ENCODE results near the gene CD44. TPM values are rescaled to one million over a fixed set of nuclear protein-coding genes. Genes with fewer than 3 reads are reported as not detected.
A peak's percentile ranks its signal among the peaks of the same experiment; 100 is the strongest.
"Not testable (repeated sequence)": the region's sequence is repeated elsewhere in the genome, so short reads cannot be mapped to it uniquely, and the experiment has no call there.

Gene CD44
- polyA plus RNA-seq, 1 donor, result 31.1 TPM

DNA sequence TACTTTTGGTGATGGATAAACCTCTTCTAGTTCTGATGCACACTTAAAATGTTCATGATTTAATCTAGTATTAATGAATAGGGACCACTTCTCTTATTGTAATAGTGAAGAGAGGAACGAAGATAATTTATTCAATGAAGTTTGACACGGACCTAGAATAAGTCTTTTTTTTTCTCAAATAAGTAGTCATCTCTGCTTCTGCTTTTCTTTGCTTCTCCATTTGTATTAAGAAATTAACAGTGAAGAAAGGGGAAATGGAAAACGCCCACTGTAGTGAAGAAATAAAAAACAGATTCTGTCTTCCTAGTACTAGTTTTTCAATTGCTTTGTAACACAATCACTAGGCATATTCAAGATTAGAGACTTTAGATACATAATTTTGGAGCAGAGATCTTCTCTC is 73.0 kb downstream of the CD44 start:
- no peak overlapping the region for H3K4me3 ChIP-seq (ENCODE audit: low read length)
- peaks cover 6% of the 10 kb centered on the region for H3K36me3 ChIP-seq (ENCODE audit: control insufficient read depth, insufficient read depth, low read length)
- WGBS (ENCODE audit: insufficient coverage, low lambda C conversion rate), result 88% methylated on average over 2 of the region's 3 CpGs
- no peak for DNase-seq
- H3K27me3 ChIP-seq (ENCODE audit: control insufficient read depth, insufficient read depth, low read length), result peaks cover 2% of the 10 kb centered on the region
- H3K9me3 ChIP-seq (ENCODE audit: control insufficient read depth, low read depth, low read length), result no peaks in the 10 kb centered on the region
- no peaks in the 10 kb centered on the region for H3K4me1 ChIP-seq (ENCODE audit: control insufficient read depth, insufficient read depth, low read length)
- H3K27ac ChIP-seq (ENCODE audit: low read length), result no peak overlapping the region

DNA sequence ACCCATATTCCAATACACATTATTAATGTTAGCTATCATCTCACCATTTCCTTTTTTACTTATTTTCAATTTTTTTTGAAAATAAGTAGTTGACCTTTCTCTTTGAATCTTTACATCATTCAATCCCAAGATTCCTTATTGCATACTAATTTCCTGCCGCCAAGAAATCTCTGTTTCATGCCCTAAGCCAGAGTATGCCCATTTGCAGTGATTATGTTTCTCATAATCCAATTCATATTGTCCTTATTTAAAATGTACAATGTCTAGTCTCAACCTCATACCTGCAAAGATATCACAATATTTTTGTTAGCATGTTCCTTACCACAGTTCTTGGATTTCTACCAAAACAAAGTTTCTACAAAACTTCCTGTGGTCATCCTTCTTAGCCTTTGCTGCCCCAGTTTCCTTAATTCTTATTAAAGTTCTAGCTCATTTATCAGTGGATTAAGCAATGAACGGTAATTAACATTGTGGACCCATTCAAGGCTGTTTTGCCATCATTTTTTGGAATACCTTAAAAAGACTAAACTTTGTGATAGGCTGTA is 75.3 kb downstream of the CD44 start:
- no peaks in the 10 kb centered on the region for H3K4me1 ChIP-seq (ENCODE audit: control insufficient read depth, insufficient read depth, low read length)
- H3K27ac ChIP-seq (ENCODE audit: low read length), result no peak overlapping the region
- DNase-seq, result no peak
- no CpG with 5 or more reads among the region's 2 CpGs for WGBS (ENCODE audit: insufficient coverage, low lambda C conversion rate)
- no peaks in the 10 kb centered on the region for H3K9me3 ChIP-seq (ENCODE audit: control insufficient read depth, low read depth, low read length)
- H3K4me3 ChIP-seq (ENCODE audit: low read length), result no peak overlapping the region
- peaks cover 6% of the 10 kb centered on the region for H3K36me3 ChIP-seq (ENCODE audit: control insufficient read depth, insufficient read depth, low read length)
- peaks cover 2% of the 10 kb centered on the region for H3K27me3 ChIP-seq (ENCODE audit: control insufficient read depth, insufficient read depth, low read length)

DNA sequence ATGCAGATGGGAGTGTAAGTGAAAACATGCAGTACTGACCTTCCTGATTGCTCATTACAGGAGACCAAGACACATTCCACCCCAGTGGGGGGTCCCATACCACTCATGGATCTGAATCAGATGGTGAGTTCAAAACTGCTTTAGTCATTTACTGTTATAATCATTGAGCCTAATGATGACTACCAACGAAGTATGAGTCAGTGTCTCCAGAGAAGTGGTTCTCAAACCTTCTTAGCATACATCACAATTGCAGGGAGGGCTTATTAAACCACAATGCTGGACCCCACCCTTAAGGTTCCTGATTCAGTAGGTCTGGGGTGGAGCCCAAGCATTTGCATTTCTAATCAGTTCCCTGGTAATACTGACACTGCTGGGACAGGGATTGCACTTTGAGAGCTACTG is 75.8 kb downstream of the CD44 start:
- no peak overlapping the region for H3K4me3 ChIP-seq (ENCODE audit: low read length)
- DNase-seq, result no peak
- peaks cover 2% of the 10 kb centered on the region for H3K27me3 ChIP-seq (ENCODE audit: control insufficient read depth, insufficient read depth, low read length)
- H3K36me3 ChIP-seq (ENCODE audit: control insufficient read depth, insufficient read depth, low read length), result peaks cover 6% of the 10 kb centered on the region
- H3K9me3 ChIP-seq (ENCODE audit: control insufficient read depth, low read depth, low read length), result no peaks in the 10 kb centered on the region
- no CpG with 5 or more reads among the region's 1 CpG for WGBS (ENCODE audit: insufficient coverage, low lambda C conversion rate)
- no peaks in the 10 kb centered on the region for H3K4me1 ChIP-seq (ENCODE audit: control insufficient read depth, insufficient read depth, low read length)
- no peak overlapping the region for H3K27ac ChIP-seq (ENCODE audit: low read length)

DNA sequence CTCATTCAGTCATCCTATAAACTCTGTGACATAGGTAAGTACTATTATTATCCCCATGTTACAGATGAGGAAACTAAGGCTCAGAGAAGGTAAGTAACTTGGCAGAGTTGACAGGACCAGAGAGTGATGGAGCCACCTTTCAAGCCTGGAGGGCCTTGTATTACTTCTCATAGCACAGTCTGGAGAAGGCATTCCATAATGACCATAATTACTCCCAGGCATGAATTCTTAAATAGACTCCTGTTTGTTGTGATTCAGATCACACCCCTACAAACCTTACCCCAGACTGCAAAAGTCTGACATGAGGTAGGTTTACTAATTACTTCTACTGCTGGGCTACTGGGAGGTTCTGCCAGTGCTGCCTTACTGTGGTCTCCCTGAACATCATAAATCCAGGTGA is 77.0 kb downstream of the CD44 start:
- H3K27me3 ChIP-seq (ENCODE audit: control insufficient read depth, insufficient read depth, low read length), result peaks cover 2% of the 10 kb centered on the region
- no peak overlapping the region for H3K4me3 ChIP-seq (ENCODE audit: low read length)
- no peak overlapping the region for H3K27ac ChIP-seq (ENCODE audit: low read length)
- no peaks in the 10 kb centered on the region for H3K9me3 ChIP-seq (ENCODE audit: control insufficient read depth, low read depth, low read length)
- peaks cover 8% of the 10 kb centered on the region for H3K36me3 ChIP-seq (ENCODE audit: control insufficient read depth, insufficient read depth, low read length)
- no peaks in the 10 kb centered on the region for H3K4me1 ChIP-seq (ENCODE audit: control insufficient read depth, insufficient read depth, low read length)
- DNase-seq, result no peak

DNA sequence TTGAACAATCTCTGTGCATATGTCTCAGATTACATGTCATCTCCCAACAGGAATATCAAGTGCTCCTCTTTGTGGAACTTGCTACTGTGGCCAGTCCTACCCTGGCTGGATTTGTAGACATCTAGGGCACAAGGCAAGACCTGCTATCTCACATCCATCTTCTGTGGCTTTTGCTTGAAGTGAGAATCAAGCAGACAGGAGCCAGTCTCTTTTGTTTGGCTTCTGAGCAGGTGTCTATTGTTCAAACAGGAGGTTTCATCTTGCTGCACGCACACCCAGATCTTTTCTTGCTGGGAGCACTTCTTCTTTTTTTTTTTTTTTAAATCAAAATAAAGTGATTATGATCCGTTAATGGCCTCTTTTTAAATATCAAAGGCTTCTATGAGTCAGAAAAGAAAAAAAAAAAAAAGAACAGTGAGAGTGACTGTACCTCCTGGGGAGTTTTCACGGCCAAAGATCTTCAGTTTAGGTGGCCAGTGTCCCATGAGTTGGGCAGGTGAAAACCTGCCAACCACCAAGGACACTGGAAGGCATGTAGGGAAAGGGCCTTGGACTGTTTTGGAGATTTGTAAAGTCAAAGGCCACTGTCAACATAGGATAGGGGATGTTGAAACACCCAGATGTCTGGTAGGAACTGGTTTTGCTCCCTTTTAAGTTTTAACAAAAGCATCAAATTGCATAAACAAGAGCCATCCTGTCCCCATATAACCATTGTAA is 78.1 kb downstream of the CD44 start:
- WGBS (ENCODE audit: insufficient coverage, low lambda C conversion rate), result no CpG with 5 or more reads among the region's 3 CpGs
- Histone ChIP-seq H3K27ac (ENCODE audit: low read length) (no peak overlapping the region), H3K4me1 (ENCODE audit: control insufficient read depth, insufficient read depth, low read length) (no peaks in the 10 kb centered on the region)

DNA sequence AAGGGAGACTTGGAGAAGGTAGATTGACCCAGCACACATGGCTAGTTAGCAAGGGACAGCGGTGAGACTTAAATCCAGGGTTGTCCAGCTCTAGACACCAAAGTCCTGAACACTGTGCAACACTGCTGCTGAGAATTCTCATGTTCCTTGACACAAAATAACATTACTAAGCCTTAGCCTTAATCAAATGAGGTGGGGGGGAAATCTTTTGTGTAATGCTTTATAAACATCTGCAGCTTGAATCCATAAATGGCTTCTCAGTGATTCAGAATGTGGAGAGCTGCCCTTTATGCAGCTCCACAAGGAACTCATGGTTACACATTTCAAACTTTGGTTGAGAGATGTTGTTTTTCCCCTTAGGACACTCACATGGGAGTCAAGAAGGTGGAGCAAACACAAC is 80.0 kb downstream of the CD44 start:
- no peaks in the 10 kb centered on the region for H3K4me1 ChIP-seq (ENCODE audit: control insufficient read depth, insufficient read depth, low read length)
- no peak for DNase-seq

More for the DNA sequence above, 78.1 kb downstream of the CD44 start:
- Histone ChIP-seq H3K4me3 (ENCODE audit: low read length) (no peak overlapping the region), H3K27me3 (ENCODE audit: control insufficient read depth, insufficient read depth, low read length) (no peaks in the 10 kb centered on the region), H3K36me3 (ENCODE audit: control insufficient read depth, insufficient read depth, low read length) (peaks cover 8% of the 10 kb centered on the region), H3K9me3 (ENCODE audit: control insufficient read depth, low read depth, low read length) (no peaks in the 10 kb centered on the region)
- no peak for DNase-seq

DNA sequence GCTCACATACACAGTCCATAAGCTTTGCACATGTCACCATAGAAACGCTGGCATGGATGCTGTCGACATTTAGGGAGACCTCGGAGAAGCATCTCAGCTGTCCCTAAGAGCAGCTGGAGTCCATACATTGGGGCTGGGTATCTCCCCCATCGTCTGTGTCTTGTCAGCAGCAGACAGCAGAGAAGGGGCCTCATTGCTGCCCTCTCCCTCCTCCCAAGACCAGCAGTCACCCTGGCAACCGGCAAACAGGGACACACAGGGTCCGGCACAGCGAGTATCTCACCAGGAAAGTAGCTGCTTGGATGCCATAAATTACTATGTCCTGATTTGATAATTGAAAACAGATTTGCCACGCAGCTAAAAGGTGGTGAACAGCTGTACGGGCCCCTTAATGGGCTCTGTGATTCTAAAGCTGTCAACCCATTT is 84.4 kb downstream of the CD44 start:
- no peaks in the 10 kb centered on the region for H3K4me1 ChIP-seq (ENCODE audit: control insufficient read depth, insufficient read depth, low read length)
- no peak overlapping the region for H3K4me3 ChIP-seq (ENCODE audit: low read length)
- H3K36me3 ChIP-seq (ENCODE audit: control insufficient read depth, insufficient read depth, low read length), result peaks cover 2% of the 10 kb centered on the region
- no CpG with 5 or more reads among the region's 9 CpGs for WGBS (ENCODE audit: insufficient coverage, low lambda C conversion rate)
- peaks cover 8% of the 10 kb centered on the region for H3K27me3 ChIP-seq (ENCODE audit: control insufficient read depth, insufficient read depth, low read length)
- DNase-seq, result peak; percentile 52 to 54
- H3K27ac ChIP-seq (ENCODE audit: low read length), result peak overlapping the region; percentile 31
- H3K9me3 ChIP-seq (ENCODE audit: control insufficient read depth, low read depth, low read length), result no peaks in the 10 kb centered on the region

More for the DNA sequence above, 80.0 kb downstream of the CD44 start:
- H3K36me3 ChIP-seq (ENCODE audit: control insufficient read depth, insufficient read depth, low read length), result peaks cover 8% of the 10 kb centered on the region
- H3K27ac ChIP-seq (ENCODE audit: low read length), result no peak overlapping the region
- no peaks in the 10 kb centered on the region for H3K9me3 ChIP-seq (ENCODE audit: control insufficient read depth, low read depth, low read length)
- H3K4me3 ChIP-seq (ENCODE audit: low read length), result no peak overlapping the region
- peaks cover 5% of the 10 kb centered on the region for H3K27me3 ChIP-seq (ENCODE audit: control insufficient read depth, insufficient read depth, low read length)
- no CpG with 5 or more reads among the region's 1 CpG for whole genome bisulfite sequencing (ENCODE audit: insufficient coverage, low lambda C conversion rate)

DNA sequence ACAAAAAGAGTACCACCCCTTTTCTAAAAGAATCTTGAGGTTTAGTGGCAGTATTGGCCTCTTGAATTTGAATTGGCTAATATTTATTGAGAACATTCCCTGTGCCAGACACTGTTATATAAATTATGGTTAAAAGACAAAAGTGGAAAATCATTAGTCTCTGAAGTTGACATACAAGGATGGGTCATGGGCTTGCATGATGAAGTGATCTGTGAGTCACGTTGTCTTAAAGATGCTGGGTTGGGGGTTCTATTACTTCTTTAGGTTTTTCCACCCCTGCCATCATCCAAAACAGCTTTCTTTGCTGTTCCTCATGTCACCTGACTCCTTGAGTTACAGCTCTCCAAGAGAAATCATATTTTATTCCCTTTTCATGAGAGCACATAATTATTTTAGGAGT is 85.0 kb downstream of the CD44 start:
- Histone ChIP-seq H3K9me3 (ENCODE audit: control insufficient read depth, low read depth, low read length) (no peaks in the 10 kb centered on the region), H3K27ac (ENCODE audit: low read length) (peak overlapping the region; percentile 31), H3K27me3 (ENCODE audit: control insufficient read depth, insufficient read depth, low read length) (peaks cover 8% of the 10 kb centered on the region), H3K4me3 (ENCODE audit: low read length) (no peak overlapping the region), H3K4me1 (ENCODE audit: control insufficient read depth, insufficient read depth, low read length) (no peaks in the 10 kb centered on the region), H3K36me3 (ENCODE audit: control insufficient read depth, insufficient read depth, low read length) (peaks cover 2% of the 10 kb centered on the region)
- DNase-seq, result no peak
- no CpG with 5 or more reads among the region's 1 CpG for WGBS (ENCODE audit: insufficient coverage, low lambda C conversion rate)

DNA sequence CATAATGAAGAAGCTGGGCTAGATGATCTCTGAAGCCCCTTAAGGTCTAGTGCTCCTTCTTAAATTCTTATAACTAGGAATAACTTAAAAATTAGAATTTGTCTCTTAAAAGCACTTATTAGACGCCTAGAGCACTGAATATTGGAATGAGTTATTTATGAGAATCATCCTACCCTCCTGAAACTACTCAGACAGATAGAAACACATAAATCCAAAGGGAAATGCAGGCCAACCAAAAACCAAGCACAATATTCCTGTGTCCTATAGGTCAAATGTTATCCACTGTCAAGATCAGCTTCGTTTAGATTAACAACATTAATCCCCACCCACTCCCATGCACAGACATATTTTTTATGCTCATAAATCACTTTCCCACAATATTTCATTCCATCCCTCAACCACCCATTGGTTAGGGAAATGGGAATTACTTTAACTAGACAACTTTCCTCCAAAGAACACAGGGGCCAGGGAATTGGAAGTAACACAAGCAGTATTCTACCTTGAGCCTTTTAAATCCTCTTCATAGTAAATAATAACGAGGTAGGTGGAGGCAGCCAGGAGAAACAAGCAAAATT is 87.1 kb downstream of the CD44 start:
- Histone ChIP-seq H3K4me1 (ENCODE audit: control insufficient read depth, insufficient read depth, low read length) (no peaks in the 10 kb centered on the region), H3K27ac (ENCODE audit: low read length) (no peak overlapping the region), H3K36me3 (ENCODE audit: control insufficient read depth, insufficient read depth, low read length) (peaks cover 6% of the 10 kb centered on the region), H3K27me3 (ENCODE audit: control insufficient read depth, insufficient read depth, low read length) (peaks cover 8% of the 10 kb centered on the region), H3K4me3 (ENCODE audit: low read length) (no peak overlapping the region), H3K9me3 (ENCODE audit: control insufficient read depth, low read depth, low read length) (no peaks in the 10 kb centered on the region)
- DNase-seq, result no peak
- WGBS (ENCODE audit: insufficient coverage, low lambda C conversion rate), result no CpG with 5 or more reads among the region's 3 CpGs

DNA sequence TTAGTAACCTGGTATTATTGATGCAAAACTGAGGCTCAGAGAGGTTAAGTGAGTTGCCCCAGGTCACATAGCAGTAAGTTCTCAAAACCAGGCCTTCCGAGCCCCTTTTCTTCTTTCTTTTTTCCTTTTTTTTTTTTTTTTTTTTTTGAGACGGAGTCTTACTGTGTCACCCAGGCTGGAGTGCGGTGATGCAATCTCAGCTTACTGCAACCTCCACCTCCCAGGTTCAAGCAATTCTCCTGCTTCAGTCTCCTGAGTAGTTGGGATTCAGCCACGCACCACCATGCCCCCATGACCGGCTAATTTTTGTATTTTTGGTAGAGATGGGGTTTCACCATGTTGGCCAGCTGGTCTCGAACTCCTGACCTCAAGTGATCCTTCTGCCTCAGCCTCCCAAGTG is 87.8 kb downstream of the CD44 start:
- DNase-seq; H3K27me3 ChIP-seq (ENCODE audit: control insufficient read depth, insufficient read depth, low read length); H3K9me3 ChIP-seq (ENCODE audit: control insufficient read depth, low read depth, low read length); H3K4me3 ChIP-seq (ENCODE audit: low read length); H3K4me1 ChIP-seq (ENCODE audit: control insufficient read depth, insufficient read depth, low read length); H3K27ac ChIP-seq (ENCODE audit: low read length); H3K36me3 ChIP-seq (ENCODE audit: control insufficient read depth, insufficient read depth, low read length): not testable (repeated sequence)
- no CpG with 5 or more reads among the region's 6 CpGs for WGBS (ENCODE audit: insufficient coverage, low lambda C conversion rate)
